Activated naive CD8-positive, alpha-beta T cell treated with anti-CD3 and anti-CD28 coated beads, Interleukin-2, amount 50 U/mL, for 16 hours (primary cell): ENCODE measurements around the gene POFUT2.

Experiments used
- DNase-seq: peaks from one replicate; pipeline ENCODE4 v3.0.0-alpha.2; 2020; ENCODE audit warnings: low read depth, low spot score

POFUT2 gene

GRCh38 chr21:45283035-45283610 is 4.6 kb downstream of the POFUT2 start:
- no peak for DNase-seq

- DNase-seq: no peak
Measured at GRCh38 chr21:45282283-45283034, 5.2 kb downstream of the POFUT2 start.

GRCh38 chr21:45281411-45282282 is 6.0 kb downstream of the POFUT2 start:
- DNase-seq: no peak

GRCh38 chr21:45280969-45281368 is 6.7 kb downstream of the POFUT2 start:
- no peak for DNase-seq

GRCh38 chr21:45280178-45280821 is 7.4 kb downstream of the POFUT2 start:
- DNase-seq: no peak

- DNase-seq: no peak
Measured at GRCh38 chr21:45279446-45280177, 8.1 kb downstream of the POFUT2 start.

GRCh38 chr21:45278156-45278911 is 9.4 kb downstream of the POFUT2 start:
- DNase-seq: no peak

GRCh38 chr21:45277101-45278045 is 10.3 kb downstream of the POFUT2 start:
- DNase-seq: no peak

- no peak for DNase-seq
Measured at GRCh38 chr21:45276596-45276995, 11.1 kb downstream of the POFUT2 start.

- no peak for DNase-seq
Measured at GRCh38 chr21:45270306-45270821, 17.3 kb downstream of the POFUT2 start.

- no peak for DNase-seq
Measured at GRCh38 chr21:45269861-45270260, 17.8 kb downstream of the POFUT2 start.

GRCh38 chr21:45267390-45267760 is 20.3 kb downstream of the POFUT2 start:
- no peak for DNase-seq

GRCh38 chr21:45266518-45267389 is 20.9 kb downstream of the POFUT2 start:
- no peak for DNase-seq

- DNase-seq: no peak
Measured at GRCh38 chr21:45265721-45266517, 21.8 kb downstream of the POFUT2 start.

- DNase-seq: no peak
Measured at GRCh38 chr21:45264912-45265515, 22.7 kb downstream of the POFUT2 start.

GRCh38 chr21:45264146-45264911 is 23.4 kb downstream of the POFUT2 start:
- DNase-seq: no peak
